ENCODE results near the gene ARHGAP15. TPM values are rescaled to one million over a fixed set of nuclear protein-coding genes. Genes with fewer than 3 reads are reported as not detected.
A peak's percentile ranks its signal among the peaks of the same experiment; 100 is the strongest.

Gene ARHGAP15
- total and polyA plus RNA-seq, 4 donors: 3.8 to 17.9 (median 13.2) TPM

DNA sequence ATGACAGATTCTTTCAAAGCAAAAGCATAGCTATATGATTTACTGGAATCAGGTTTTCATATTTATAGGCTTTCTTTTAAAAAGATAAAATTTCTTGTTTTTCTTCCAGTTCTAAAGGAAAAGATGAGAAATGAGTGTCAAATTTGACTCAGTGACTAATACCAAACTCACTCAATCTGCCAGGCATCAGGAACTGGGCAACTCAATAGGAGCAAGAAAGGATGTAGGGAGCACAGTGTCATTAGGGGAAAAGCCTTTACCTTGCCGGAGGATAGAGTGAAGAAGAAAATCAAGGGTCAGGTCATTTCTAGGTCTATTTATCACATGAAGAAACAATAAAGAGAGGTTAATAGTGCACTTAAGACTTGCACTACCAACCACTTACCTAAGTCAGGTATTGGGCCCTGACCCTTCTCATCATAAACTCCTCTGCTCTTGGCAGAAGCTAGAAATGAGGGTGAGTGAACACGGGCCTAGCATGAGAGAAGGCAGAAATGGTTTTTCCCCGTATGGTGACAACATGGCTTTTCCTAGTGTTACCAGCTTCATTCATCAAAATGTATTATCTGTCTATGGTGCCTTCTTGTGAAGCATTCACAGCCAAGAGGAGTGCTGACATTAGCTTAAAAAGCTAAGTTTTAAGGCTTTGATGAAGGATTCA lies 151.0 kb downstream of the ARHGAP15 start:
- no peaks in the 10 kb centered on the region for H3K9me3 ChIP-seq (ENCODE audit: control insufficient read depth in 4 of 4, low read length in 3 of 4)
- H3K27ac ChIP-seq (ENCODE audit: low read depth in 1 of 2, low read length in 2 of 2): no peak overlapping the region
- H3K4me3 ChIP-seq (ENCODE audit: low read depth in 1 of 3, low read length in 3 of 3): no peak overlapping the region
- 90% methylated on average over 3 of the region's 3 CpGs for WGBS
- H3K36me3 ChIP-seq (ENCODE audit: control insufficient read depth in 4 of 4, insufficient read depth in 3 of 4, low read depth in 1 of 4, low read length in 3 of 4): no peaks in the 10 kb centered on the region
- no peak overlapping the region for H3K9ac ChIP-seq (ENCODE audit: low read depth in 1 of 2, low read length in 2 of 2)
- no peaks in the 10 kb centered on the region for H3K4me1 ChIP-seq (ENCODE audit: control insufficient read depth in 4 of 4, insufficient read depth in 4 of 4, low read length in 3 of 4)
- no peak for DNase-seq (ENCODE audit: low spot score)
- no peaks in the 10 kb centered on the region for H3K27me3 ChIP-seq (ENCODE audit: control insufficient read depth in 4 of 4, insufficient read depth in 4 of 4, low read length in 3 of 4)
- TF ChIP-seq RAD21 (IDR thresholded peaks at IDR 0.05) (no peak), HNF4A (conservative IDR thresholded peaks at IDR 0.05) (no peak), EGR1 (IDR thresholded peaks at IDR 0.05; ENCODE audit: low read depth in 2 of 2) (no peak), JUND (IDR thresholded peaks at IDR 0.05) (no peak)
- TF ChIP-seq, protein P1, sequence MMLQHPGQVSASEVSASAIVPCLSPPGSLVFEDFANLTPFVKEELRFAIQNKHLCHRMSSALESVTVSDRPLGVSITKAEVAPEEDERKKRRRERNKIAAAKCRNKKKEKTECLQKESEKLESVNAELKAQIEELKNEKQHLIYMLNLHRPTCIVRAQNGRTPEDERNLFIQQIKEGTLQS (IDR thresholded peaks at IDR 0.05): no peak
- TF ChIP-seq, protein P2, sequence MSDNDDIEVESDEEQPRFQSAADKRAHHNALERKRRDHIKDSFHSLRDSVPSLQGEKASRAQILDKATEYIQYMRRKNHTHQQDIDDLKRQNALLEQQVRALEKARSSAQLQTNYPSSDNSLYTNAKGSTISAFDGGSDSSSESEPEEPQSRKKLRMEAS (IDR thresholded peaks at IDR 0.05): no peak

- Histone ChIP-seq H3K9me3 (ENCODE audit: control insufficient read depth in 4 of 4, low read length in 3 of 4) (no peaks in the 10 kb centered on the region), H3K27me3 (ENCODE audit: control insufficient read depth in 4 of 4, insufficient read depth in 4 of 4, low read length in 3 of 4) (no peaks in the 10 kb centered on the region)
- 90% methylated on average over 6 of the region's 6 CpGs for WGBS
These were observed 153.5 kb downstream of the ARHGAP15 start for GRCh38 chr2:143282684-143283083.

DNA sequence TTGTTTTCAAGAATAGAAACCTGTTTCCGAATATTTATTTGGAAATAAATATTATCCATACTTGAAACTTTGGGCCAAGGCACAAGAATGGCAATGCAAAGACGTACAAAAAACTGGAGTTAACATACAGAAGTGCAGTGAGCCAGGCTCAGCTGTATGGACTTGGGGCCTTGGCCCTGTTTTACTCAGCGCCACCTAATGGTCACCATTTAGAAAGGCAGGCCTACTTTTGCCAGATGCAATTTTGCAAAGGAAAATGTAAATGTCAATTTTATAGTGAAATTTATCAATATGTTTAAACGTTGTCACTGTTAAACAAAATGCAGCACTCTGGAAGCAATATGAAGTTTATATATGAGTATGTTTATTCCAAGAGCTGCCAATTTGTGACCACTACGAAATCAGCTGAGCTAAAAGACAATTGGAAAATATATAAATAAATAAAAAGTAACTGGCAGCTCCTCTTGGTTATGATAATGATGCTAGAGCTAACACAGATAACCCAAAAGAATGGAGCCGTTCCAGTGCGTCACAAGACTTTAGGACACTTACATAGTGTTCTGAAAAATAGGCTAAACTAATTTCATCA lies 155.0 kb downstream of the ARHGAP15 start:
- Histone ChIP-seq H3K9me3 (ENCODE audit: control insufficient read depth in 4 of 4, low read length in 3 of 4) (no peaks in the 10 kb centered on the region), H3K4me3 (ENCODE audit: low read depth in 1 of 3, low read length in 3 of 3) (no peak overlapping the region), H3K27me3 (ENCODE audit: control insufficient read depth in 4 of 4, insufficient read depth in 4 of 4, low read length in 3 of 4) (no peaks in the 10 kb centered on the region), H3K4me1 (ENCODE audit: control insufficient read depth in 4 of 4, insufficient read depth in 4 of 4, low read length in 3 of 4) (no peaks in the 10 kb centered on the region), H3K36me3 (ENCODE audit: control insufficient read depth in 4 of 4, insufficient read depth in 3 of 4, low read depth in 1 of 4, low read length in 3 of 4) (no peaks in the 10 kb centered on the region), H3K27ac (ENCODE audit: low read depth in 1 of 2, low read length in 2 of 2) (no peak overlapping the region), H3K9ac (ENCODE audit: low read depth in 1 of 2, low read length in 2 of 2) (no peak overlapping the region)
- TF ChIP-seq GABPA (IDR thresholded peaks at IDR 0.05 in 1 of 2, conservative IDR thresholded peaks at IDR 0.05 in 1 of 2) (no peak), CTCF (IDR thresholded peaks at IDR 0.05; ENCODE audit: low read depth, low read length, missing input control) (peak; percentile 37), NR2F2 (IDR thresholded peaks at IDR 0.05) (no peak), HNF4G (IDR thresholded peaks at IDR 0.05) (no peak), FOXA2 (IDR thresholded peaks at IDR 0.05) (no peak), FOXA1 (IDR thresholded peaks at IDR 0.05) (no peak), YY1 (IDR thresholded peaks at IDR 0.05) (no peak), RAD21 (IDR thresholded peaks at IDR 0.05) (peak; percentile 14 to 57), HNF4A (conservative IDR thresholded peaks at IDR 0.05) (no peak)
- TF ChIP-seq, protein P1 (IDR thresholded peaks at IDR 0.05): no peak
- TF ChIP-seq, protein P2 (IDR thresholded peaks at IDR 0.05): no peak
- no peak for DNase-seq (ENCODE audit: low spot score)
- 61% methylated on average over 7 of the region's 7 CpGs for WGBS

More at GRCh38 chr2:143282684-143283083, 153.5 kb downstream of the ARHGAP15 start:
- TF ChIP-seq TAF1 (conservative IDR thresholded peaks at IDR 0.05) (no peak), CTCF (IDR thresholded peaks at IDR 0.05; ENCODE audit: low read depth, low read length, missing input control) (peak; percentile 7)
- Histone ChIP-seq H3K36me3 (ENCODE audit: control insufficient read depth in 4 of 4, insufficient read depth in 3 of 4, low read depth in 1 of 4, low read length in 3 of 4) (no peaks in the 10 kb centered on the region), H3K4me1 (ENCODE audit: control insufficient read depth in 4 of 4, insufficient read depth in 4 of 4, low read length in 3 of 4) (no peaks in the 10 kb centered on the region), H3K27ac (ENCODE audit: low read depth in 1 of 2, low read length in 2 of 2) (no peak overlapping the region), H3K9ac (ENCODE audit: low read depth in 1 of 2, low read length in 2 of 2) (no peak overlapping the region), H3K4me3 (ENCODE audit: low read depth in 1 of 3, low read length in 3 of 3) (no peak overlapping the region)
- no peak for DNase-seq (ENCODE audit: low spot score)

Measured in liver (tissue), 9 donors.